GM12878 (cell line): ENCODE data around the gene CDK16. TPM values are rescaled to one million over a fixed set of nuclear protein-coding genes. Genes with fewer than 3 reads are reported as not detected.

ENCODE experiments used
- ATAC-seq: fragments of 200-7000 bp; cut with Tn5 transposase; 3 replicates; pipeline ENCODE4 v1.9.1; 2020; ENCODE audit warnings: mild to moderate bottlenecking, moderate library complexity
- BruUV-seq: library from RNA; stranded (reverse); fragments of 400-500 nt; replicated peaks from 2 replicates; lab custom pipeline; 2021; lab: Mats Ljungman, UMichigan
- CTCF ChIA-PET: fragments of 300-600 bp; sonication (Branson Sonifier 250); formaldehyde crosslinking; extraction: SDS; loops from one replicate; lab custom pipeline; 2021; ENCODE audit warnings: inconsistent platforms; lab: Yijun Ruan, JAX
- POLR2A ChIA-PET: fragments of 350-600 bp; formaldehyde crosslinking; extraction: SDS; loops from one replicate; lab custom pipeline; 2021; ENCODE audit warnings: inconsistent platforms; lab: Charles Lee
- RAD21 ChIA-PET: fragments of 300-600 bp; sonication (Branson Sonifier 250); formaldehyde crosslinking; loops from one replicate; lab custom pipeline; 2023; ENCODE audit warnings: antibody characterized with exemption; ENCODE audit not compliant: unreplicated experiment; lab: Charles Lee
- SMC1A ChIA-PET: fragments of 300-600 bp; sonication (Branson Sonifier 250); formaldehyde crosslinking; loops from one replicate; lab custom pipeline; 2023; ENCODE audit not compliant: unreplicated experiment, uncharacterized antibody; lab: Charles Lee
- DNase-seq: peaks from one replicate; pipeline ENCODE4 v3.0.0-alpha.2; 2011; ENCODE audit warnings: low read depth, low spot score
- FAIRE-seq: peaks from 3 replicates; lab custom pipeline; 2011; peaks lifted over from hg19 to GRCh38; lab: Jason Lieb, UNC
- H2AFZ ChIP-seq: 2 replicates; pipeline ENCODE4 v1.6.0; 2011; ENCODE audit warnings: low read depth, low read length, control low read depth; ENCODE audit not compliant: control insufficient read depth
- H3K27ac ChIP-seq: 2 replicates; pipeline ENCODE4 v1.5.1; 2011; ENCODE audit warnings: control low read depth; ENCODE audit not compliant: control insufficient read depth, insufficient read depth
- H3K27me3 ChIP-seq, 2 experiments: replicated peaks in 1 of 2; 2 replicates each; pipeline versions ENCODE4 v1.6.0 to v1.6.1; 2011; ENCODE audit warnings: low read length in 1 of 2; ENCODE audit not compliant: control insufficient read depth in 2 of 2, insufficient read depth in 2 of 2
- H3K36me3 ChIP-seq, 2 experiments: 2 replicates each; pipeline ENCODE4 v1.5.1; 2011; ENCODE audit warnings: low read length in 1 of 2; ENCODE audit not compliant: control insufficient read depth in 2 of 2, insufficient read depth in 2 of 2
- H3K4me1 ChIP-seq: 2 replicates; pipeline ENCODE4 v1.6.1; 2011; ENCODE audit warnings: mild to moderate bottlenecking, low read length, moderate library complexity, mixed read lengths; ENCODE audit not compliant: control insufficient read depth, insufficient read depth
- H3K4me2 ChIP-seq: 2 replicates; pipeline ENCODE4 v1.6.0; 2011; ENCODE audit warnings: control low read depth; ENCODE audit not compliant: control insufficient read depth, insufficient read depth
- H3K4me3 ChIP-seq: fragments of 200-600 bp; sonication (generic); 2 replicates; pipeline ENCODE4 v1.5.1; 2016
- H3K79me2 ChIP-seq: 2 replicates; pipeline ENCODE4 v1.6.0; 2011; ENCODE audit warnings: low read length; ENCODE audit not compliant: control insufficient read depth, insufficient read depth
- H3K9ac ChIP-seq: 2 replicates; pipeline ENCODE4 v1.8.0; 2011; ENCODE audit warnings: low read length, control low read depth, mixed read lengths; ENCODE audit not compliant: control insufficient read depth, insufficient read depth
- H3K9me3 ChIP-seq: replicated peaks from 3 replicates; pipeline ENCODE4 v1.5.1; 2011; ENCODE audit warnings: mild to moderate bottlenecking, low read length; ENCODE audit not compliant: control insufficient read depth, insufficient read depth
- H4K20me1 ChIP-seq: 2 replicates; pipeline ENCODE4 v1.6.0; 2011; ENCODE audit not compliant: control insufficient read depth, insufficient read depth
- BACH1 ChIP-seq: fragments of 450-650 bp; IDR thresholded peaks from 2 replicates; pipeline ENCODE4 v1.6.1; 2017; ENCODE audit warnings: mild to moderate bottlenecking, borderline replicate concordance
- BCL11A ChIP-seq: IDR thresholded peaks from 2 replicates; pipeline ENCODE4 v1.6.1; 2011; ENCODE audit warnings: low read depth, low read length
- EED ChIP-seq: sonication (generic); IDR thresholded peaks from 2 replicates; pipeline ENCODE4 v1.6.1; 2016; ENCODE audit warnings: antibody characterized with exemption, low read depth
- EP300 ChIP-seq, 2 experiments: fragments of 150-350 bp in 1 of 2; IDR thresholded peaks; 2 replicates each; pipeline ENCODE4 v1.6.1; 2011 to 2012; ENCODE audit warnings: low read depth in 2 of 2, low read length in 2 of 2, borderline replicate concordance in 1 of 2, improper control_type of control experiment in 1 of 2, inconsistent platforms in 1 of 2; ENCODE audit not compliant: control insufficient read depth in 1 of 2
- MEF2A ChIP-seq: IDR thresholded peaks from 2 replicates; pipeline ENCODE4 v1.6.1; 2011; ENCODE audit warnings: low read depth, mild to moderate bottlenecking, low read length, moderate library complexity; ENCODE audit not compliant: insufficient read depth
- MEF2B ChIP-seq: fragments of 450-650 bp; IDR thresholded peaks from 2 replicates; pipeline ENCODE4 v1.6.1; 2018; ENCODE audit warnings: mild to moderate bottlenecking, moderate library complexity; ENCODE audit not compliant: partially characterized antibody, poor library complexity, severe bottlenecking
- PAX8 ChIP-seq: fragments of 450-650 bp; IDR thresholded peaks from 2 replicates; pipeline ENCODE4 v1.6.1; 2017; ENCODE audit warnings: mild to moderate bottlenecking, moderate library complexity
- POLR2AphosphoS2 ChIP-seq: IDR thresholded peaks from 2 replicates; pipeline ENCODE4 v1.6.1; 2011; ENCODE audit warnings: low read depth, mild to moderate bottlenecking, low read length, improper control_type of control experiment, moderate library complexity
- RAD51 ChIP-seq: fragments of 450-650 bp; IDR thresholded peaks from 2 replicates; pipeline ENCODE4 v1.6.1; 2016; ENCODE audit warnings: moderate library complexity, mild to moderate bottlenecking, inconsistent platforms
- SREBF2 ChIP-seq: IDR thresholded peaks from 2 replicates; pipeline ENCODE4 v1.6.1; 2012; ENCODE audit warnings: mild to moderate bottlenecking, low read length
- TARDBP ChIP-seq: IDR thresholded peaks from 2 replicates; pipeline ENCODE4 v1.6.1; 2016; ENCODE audit warnings: borderline replicate concordance
- ZNF217 ChIP-seq: fragments of 450-650 bp; IDR thresholded peaks from 2 replicates; pipeline ENCODE4 v1.6.1; 2017; ENCODE audit warnings: antibody characterized with exemption, mild to moderate bottlenecking
- WGBS: methylation state at CpG from one replicate; pipeline ENCODE4 v1.1.6; 2016; ENCODE audit warnings: low lambda C conversion rate; ENCODE audit not compliant: insufficient replicate concordance, insufficient coverage; ENCODE audit errors: missing lambda C conversion rate; 5-methylcytosine and 5-hydroxymethylcytosine counted together
- in situ Hi-C: fragments of 300-500 bp; cut with MboI; formaldehyde crosslinking; loops from 9 replicates; pipeline ENCODE4 v1.14.3; 2018; ENCODE audit warnings: mixed read lengths
- intact Hi-C: fragments of 100-400 bp; cut with micrococcal nuclease; formaldehyde crosslinking; loops from one replicate; pipeline ENCODE4 v1.14.2; 2022; ENCODE audit not compliant: unreplicated experiment
- polyA plus RNA-seq, 11 experiments: library from polyadenylated mRNA; depleted of rRNA in 4 of 11; unstranded in 6 of 11; stranded (reverse) in 5 of 11; fragments of >200 nt; fragmentation: Nextera tagmentation in 4 of 11; fragmentation: Illumina TruSeq in 1 of 11; extraction: Ambion mirVana in 4 of 11; extraction: Trizol in 1 of 11; gene quantifications; 1 replicate in 1 of 11; 2 replicates in 10 of 11; pipeline versions ENCODE4 v1.2.1 to v1.2.3, GENCODE V29; 2011 to 2016; ENCODE audit warnings: inconsistent platforms in 2 of 11, missing spikeins in 2 of 11, low read depth in 1 of 11
- total RNA-seq, 4 experiments: library from RNA; depleted of rRNA in 3 of 4; stranded (reverse); fragments of >200 nt in 3 of 4; fragmentation: Illumina TruSeq in 1 of 4; extraction: Trizol in 1 of 4; gene quantifications; 2 replicates each; pipeline versions ENCODE4 v1.2.1 to v1.2.3, GENCODE V29; 2013 to 2021
- TF ChIP-seq, protein P1 (sequence below): fragments of 450-650 bp; IDR thresholded peaks from 2 replicates; pipeline ENCODE4 v1.6.1; 2017; ENCODE audit warnings: low read depth, mild to moderate bottlenecking, moderate library complexity
- TF ChIP-seq, protein P2 (sequence below): IDR thresholded peaks from 2 replicates; pipeline ENCODE4 v1.6.1; 2012; ENCODE audit warnings: low read length, inconsistent platforms
- TF ChIP-seq, protein P3 (sequence below): fragments of 150-350 bp; IDR thresholded peaks from 2 replicates; pipeline ENCODE4 v1.6.1; 2014; ENCODE audit warnings: mild to moderate bottlenecking, low read depth, low read length
- TF ChIP-seq, protein P4 (sequence below): fragments of 450-650 bp; formaldehyde crosslinking; IDR thresholded peaks from 2 replicates; pipeline ENCODE4 v1.4.0; 2022; ENCODE audit warnings: mild to moderate bottlenecking, moderate library complexity

CDK16 gene
- total and polyA plus RNA-seq, 10 of the 15 experiments (the other 5 are each of a cell fraction or from before 2014, with no cell fraction given), result 2.4 to 75.1 (median 48.2) TPM

DNA sequence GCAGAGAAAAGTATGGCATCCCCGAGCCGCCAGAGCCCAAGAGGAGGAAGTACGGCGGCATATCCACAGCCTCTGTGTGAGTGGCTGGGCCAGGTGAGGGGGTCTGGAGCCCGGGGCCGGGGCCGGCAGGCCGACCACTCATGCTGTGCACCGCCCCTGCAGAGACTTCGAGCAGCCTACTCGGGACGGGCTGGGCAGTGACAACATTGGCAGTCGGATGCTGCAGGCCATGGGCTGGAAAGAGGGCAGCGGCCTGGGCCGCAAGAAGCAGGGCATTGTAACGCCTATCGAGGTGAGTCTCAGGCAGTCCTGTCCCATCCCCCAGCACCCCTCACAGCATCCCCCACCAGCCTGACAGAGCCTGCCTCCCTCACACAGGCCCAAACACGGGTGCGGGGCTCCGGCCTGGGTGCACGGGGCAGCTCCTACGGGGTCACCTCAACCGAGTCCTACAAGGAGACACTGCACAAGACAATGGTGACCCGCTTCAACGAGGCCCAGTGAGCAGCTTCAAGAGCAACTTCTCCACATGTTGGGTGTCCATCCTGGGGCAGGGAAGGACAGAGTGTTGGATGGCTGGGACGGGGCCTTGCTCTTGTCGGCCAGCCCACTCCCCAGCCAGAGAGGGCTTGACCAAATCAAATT is 32.3 kb upstream of the CDK16 start:
- in situ Hi-C loops, result loop anchor here (5.0 kb wide), 1 partner anchor 841 kb away; no protein-coding TSS in a partner anchor
- CTCF ChIA-PET, result no interaction called here

More for the DNA sequence above, 32.3 kb upstream of the CDK16 start:
- intact Hi-C loops, result no loop called here
- SMC1A ChIA-PET, result no interaction called here
- RAD21 ChIA-PET, result no interaction called here
- Histone ChIP-seq H3K4me3 (no peak overlapping the region), H3K4me2 (no peak overlapping the region), H3K79me2 (peaks cover 4% of the 10 kb centered on the region), H4K20me1 (no peaks in the 10 kb centered on the region), H3K4me1 (no peaks in the 10 kb centered on the region; the same call in 1 of the 2 replicates), H3K27me3 (no peaks in the 10 kb centered on the region; a peak in 1 of 4 replicates), H3K9me3 (no peaks in the 10 kb centered on the region), H3K9ac (no peak overlapping the region), H2AFZ (no peak overlapping the region), H3K36me3 (peaks cover 0 to 8% of the 10 kb centered on the region in 2 experiments; a peak in 3 of 4 replicates), H3K27ac (no peak overlapping the region)
- no peak for DNase-seq
- no peak for ATAC-seq
- no peak for TF ChIP-seq POLR2AphosphoS2
- no peak for TF ChIP-seq EED
- no peak for TF ChIP-seq BCL11A
- TF ChIP-seq, protein P1, sequence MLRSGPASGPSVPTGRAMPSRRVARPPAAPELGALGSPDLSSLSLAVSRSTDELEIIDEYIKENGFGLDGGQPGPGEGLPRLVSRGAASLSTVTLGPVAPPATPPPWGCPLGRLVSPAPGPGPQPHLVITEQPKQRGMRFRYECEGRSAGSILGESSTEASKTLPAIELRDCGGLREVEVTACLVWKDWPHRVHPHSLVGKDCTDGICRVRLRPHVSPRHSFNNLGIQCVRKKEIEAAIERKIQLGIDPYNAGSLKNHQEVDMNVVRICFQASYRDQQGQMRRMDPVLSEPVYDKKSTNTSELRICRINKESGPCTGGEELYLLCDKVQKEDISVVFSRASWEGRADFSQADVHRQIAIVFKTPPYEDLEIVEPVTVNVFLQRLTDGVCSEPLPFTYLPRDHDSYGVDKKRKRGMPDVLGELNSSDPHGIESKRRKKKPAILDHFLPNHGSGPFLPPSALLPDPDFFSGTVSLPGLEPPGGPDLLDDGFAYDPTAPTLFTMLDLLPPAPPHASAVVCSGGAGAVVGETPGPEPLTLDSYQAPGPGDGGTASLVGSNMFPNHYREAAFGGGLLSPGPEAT, result no peak
- no peak for TF ChIP-seq EP300 (IDR thresholded peaks at IDR 0.05; ENCODE audit: borderline replicate concordance in 1 of 2, control insufficient read depth in 1 of 2, low read depth in 2 of 2, low read length in 2 of 2)
- TF ChIP-seq, protein P2, sequence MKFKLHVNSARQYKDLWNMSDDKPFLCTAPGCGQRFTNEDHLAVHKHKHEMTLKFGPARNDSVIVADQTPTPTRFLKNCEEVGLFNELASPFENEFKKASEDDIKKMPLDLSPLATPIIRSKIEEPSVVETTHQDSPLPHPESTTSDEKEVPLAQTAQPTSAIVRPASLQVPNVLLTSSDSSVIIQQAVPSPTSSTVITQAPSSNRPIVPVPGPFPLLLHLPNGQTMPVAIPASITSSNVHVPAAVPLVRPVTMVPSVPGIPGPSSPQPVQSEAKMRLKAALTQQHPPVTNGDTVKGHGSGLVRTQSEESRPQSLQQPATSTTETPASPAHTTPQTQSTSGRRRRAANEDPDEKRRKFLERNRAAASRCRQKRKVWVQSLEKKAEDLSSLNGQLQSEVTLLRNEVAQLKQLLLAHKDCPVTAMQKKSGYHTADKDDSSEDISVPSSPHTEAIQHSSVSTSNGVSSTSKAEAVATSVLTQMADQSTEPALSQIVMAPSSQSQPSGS, result no peak
- TF ChIP-seq BACH1, result no peak
- TF ChIP-seq MEF2A, result no peak
- no peak for TF ChIP-seq SREBF2
- TF ChIP-seq, protein P3, sequence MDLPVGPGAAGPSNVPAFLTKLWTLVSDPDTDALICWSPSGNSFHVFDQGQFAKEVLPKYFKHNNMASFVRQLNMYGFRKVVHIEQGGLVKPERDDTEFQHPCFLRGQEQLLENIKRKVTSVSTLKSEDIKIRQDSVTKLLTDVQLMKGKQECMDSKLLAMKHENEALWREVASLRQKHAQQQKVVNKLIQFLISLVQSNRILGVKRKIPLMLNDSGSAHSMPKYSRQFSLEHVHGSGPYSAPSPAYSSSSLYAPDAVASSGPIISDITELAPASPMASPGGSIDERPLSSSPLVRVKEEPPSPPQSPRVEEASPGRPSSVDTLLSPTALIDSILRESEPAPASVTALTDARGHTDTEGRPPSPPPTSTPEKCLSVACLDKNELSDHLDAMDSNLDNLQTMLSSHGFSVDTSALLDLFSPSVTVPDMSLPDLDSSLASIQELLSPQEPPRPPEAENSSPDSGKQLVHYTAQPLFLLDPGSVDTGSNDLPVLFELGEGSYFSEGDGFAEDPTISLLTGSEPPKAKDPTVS, result no peak
- no peak for TF ChIP-seq PAX8
- TF ChIP-seq ZNF217, result no peak
- TF ChIP-seq RAD51, result no peak
- TF ChIP-seq TARDBP, result no peak
- TF ChIP-seq MEF2B, result no peak
- TF ChIP-seq, protein P4, sequence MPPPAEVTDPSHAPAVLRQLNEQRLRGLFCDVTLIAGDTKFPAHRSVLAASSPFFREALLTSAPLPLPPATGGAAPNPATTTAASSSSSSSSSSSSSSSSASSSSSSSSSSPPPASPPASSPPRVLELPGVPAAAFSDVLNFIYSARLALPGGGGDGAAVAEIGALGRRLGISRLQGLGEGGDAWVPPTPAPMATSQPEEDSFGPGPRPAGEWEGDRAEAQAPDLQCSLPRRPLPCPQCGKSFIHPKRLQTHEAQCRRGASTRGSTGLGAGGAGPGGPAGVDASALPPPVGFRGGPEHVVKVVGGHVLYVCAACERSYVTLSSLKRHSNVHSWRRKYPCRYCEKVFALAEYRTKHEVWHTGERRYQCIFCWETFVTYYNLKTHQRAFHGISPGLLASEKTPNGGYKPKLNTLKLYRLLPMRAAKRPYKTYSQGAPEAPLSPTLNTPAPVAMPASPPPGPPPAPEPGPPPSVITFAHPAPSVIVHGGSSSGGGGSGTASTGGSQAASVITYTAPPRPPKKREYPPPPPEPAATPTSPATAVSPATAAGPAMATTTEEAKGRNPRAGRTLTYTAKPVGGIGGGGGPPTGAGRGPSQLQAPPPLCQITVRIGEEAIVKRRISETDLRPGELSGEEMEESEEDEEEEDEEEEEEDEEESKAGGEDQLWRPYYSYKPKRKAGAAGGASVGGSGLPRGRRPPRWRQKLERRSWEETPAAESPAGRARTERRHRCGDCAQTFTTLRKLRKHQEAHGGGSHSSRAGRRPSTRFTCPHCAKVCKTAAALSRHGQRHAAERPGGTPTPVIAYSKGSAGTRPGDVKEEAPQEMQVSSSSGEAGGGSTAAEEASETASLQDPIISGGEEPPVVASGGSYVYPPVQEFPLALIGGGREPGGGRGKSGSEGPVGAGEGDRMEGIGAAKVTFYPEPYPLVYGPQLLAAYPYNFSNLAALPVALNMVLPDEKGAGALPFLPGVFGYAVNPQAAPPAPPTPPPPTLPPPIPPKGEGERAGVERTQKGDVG, result no peak
- POLR2A ChIA-PET, result no interaction called here
- TSS peak; percentile 73 for BruUV-seq
- FAIRE-seq, result no peak
- WGBS, result 68% methylated on average over 22 of the region's 27 CpGs
